Esophagus muscularis mucosa (tissue), 4 donors: ENCODE measurements around the gene KLF7. TPM values are rescaled to one million over a fixed set of nuclear protein-coding genes. Genes with fewer than 3 reads are reported as not detected.

Experiments
- DNase-seq: peaks from one replicate; pipeline ENCODE4 v3.0.0-alpha.2; 2017; ENCODE audit errors: extremely low spot score
- H3K27ac ChIP-seq, 4 donors: fragments of 200-600 bp; sonication (generic); replicated peaks in 1 of 4; 1 replicate in 3 of 4; 2 replicates in 1 of 4; pipeline ENCODE4 v1.5.1; 2016 to 2019; ENCODE audit warnings: mild to moderate bottlenecking in 1 of 4
- H3K27me3 ChIP-seq, 4 donors: fragments of 200-600 bp; sonication (generic); one replicate each; pipeline versions ENCODE4 v1.5.1 to v1.6.0; 2016 to 2019
- H3K36me3 ChIP-seq, 4 donors: fragments of 200-600 bp; sonication (generic); one replicate each; pipeline ENCODE4 v1.5.1; 2016 to 2019
- H3K4me1 ChIP-seq, 4 donors: fragments of 200-600 bp; sonication (generic); one replicate each; pipeline ENCODE4 v1.5.1; 2016 to 2019
- H3K4me3 ChIP-seq, 4 donors: fragments of 200-600 bp; sonication (generic); 1 replicate in 2 of 4; 2 replicates in 2 of 4; pipeline ENCODE4 v1.5.1; 2016 to 2019; ENCODE audit warnings: mild to moderate bottlenecking in 4 of 4, moderate library complexity in 1 of 4
- H3K9me3 ChIP-seq, 4 donors: fragments of 200-600 bp; sonication (generic); 1 replicate in 3 of 4; 2 replicates in 1 of 4; pipeline ENCODE4 v1.5.1; 2016 to 2019
- CTCF ChIP-seq, 3 experiments: fragments of 200-600 bp in 2 of 3; fragments of 450-650 bp in 1 of 3; sonication (generic) in 2 of 3; IDR thresholded peaks; one replicate each; pipeline ENCODE4 v1.5.1; 2017 to 2019; ENCODE audit warnings: antibody characterized with exemption in 3 of 3, mild to moderate bottlenecking in 2 of 3, moderate library complexity in 1 of 3
- EP300 ChIP-seq: sonication (generic); formaldehyde crosslinking; IDR thresholded peaks from one replicate; pipeline ENCODE4 v1.6.1; 2017; ENCODE audit warnings: antibody characterized with exemption
- POLR2A ChIP-seq: fragments of 450-650 bp; IDR thresholded peaks from one replicate; pipeline ENCODE4 v1.6.1; 2017; ENCODE audit warnings: antibody characterized with exemption, moderate library complexity, mild to moderate bottlenecking, low read depth
- POLR2AphosphoS5 ChIP-seq, 2 donors: sonication (generic); formaldehyde crosslinking; IDR thresholded peaks; one replicate each; pipeline ENCODE4 v1.6.1; 2017; ENCODE audit warnings: antibody characterized with exemption in 2 of 2
- WGBS: methylation state at CpG from one replicate; pipeline ENCODE4 v1.1.5; 2018; 5-methylcytosine and 5-hydroxymethylcytosine counted together
- intact Hi-C: fragments of 100-400 bp; cut with DNase I; formaldehyde crosslinking; loops from one replicate; pipeline ENCODE4 v1.15.1; 2023
- total RNA-seq, 4 donors: library from RNA; depleted of rRNA; stranded (reverse); fragments of >200 nt; gene quantifications; one replicate each; pipeline versions ENCODE4 v1.1.0 to v1.2.1, GENCODE V29; 2016

The KLF7 gene
- total RNA-seq, 4 donors from 2014 or later, result 25.3 to 47.4 (median 36.9) TPM

- Histone ChIP-seq H3K9me3 (no peaks in the 10 kb centered on the region), H3K4me3 (no peak overlapping the region), H3K27ac (no peak overlapping the region), H3K36me3 (no peaks in the 10 kb centered on the region), H3K4me1 (peaks cover 15 to 26% (median 20%) of the 10 kb centered on the region in 4 donors), H3K27me3 (no peaks in the 10 kb centered on the region)
- 68% methylated on average over 4 of the region's 4 CpGs for WGBS
- intact Hi-C loops, result loop anchor here (10.0 kb wide), 1 partner anchor 93 kb away; the partner anchor contains the start of gene KLF7
- TF ChIP-seq POLR2AphosphoS5 (IDR thresholded peaks at IDR 0.05) (no peak), CTCF (IDR thresholded peaks at IDR 0.05) (no peak), POLR2A (no peak), EP300 (no peak)
- DNase-seq, result no peak
Measured at GRCh38 chr2:207071820-207072219, 93.9 kb downstream of the KLF7 start.

DNA sequence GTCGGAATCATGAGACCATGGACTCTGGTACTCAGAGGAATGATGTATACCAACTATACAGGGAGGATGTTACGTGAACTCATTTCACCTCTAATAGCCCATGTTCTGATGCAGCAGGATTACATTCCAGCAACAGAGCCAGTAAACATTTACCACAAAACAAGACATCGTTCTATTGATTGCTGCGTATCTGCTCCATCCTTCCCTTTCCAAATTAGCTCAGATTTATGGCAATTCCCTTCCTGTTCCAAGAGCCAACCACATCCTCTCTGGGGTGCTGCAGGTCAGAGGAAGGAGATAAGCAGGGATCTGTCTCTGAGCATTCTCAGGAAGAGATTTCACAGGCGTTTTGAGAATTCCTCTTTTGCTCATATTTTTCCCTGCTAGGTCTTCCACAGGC is 98.3 kb downstream of the KLF7 start:
- WGBS, result 77% methylated on average over 5 of the region's 5 CpGs
- H3K27me3 ChIP-seq, result no peaks in the 10 kb centered on the region
- no peak overlapping the region for H3K4me3 ChIP-seq
- DNase-seq, result no peak
- no peak overlapping the region for H3K27ac ChIP-seq
- intact Hi-C loops, result no loop called here
- TF ChIP-seq CTCF (IDR thresholded peaks at IDR 0.05), result no peak
- TF ChIP-seq EP300, result no peak
- TF ChIP-seq POLR2A, result no peak
- TF ChIP-seq POLR2AphosphoS5 (IDR thresholded peaks at IDR 0.05), result no peak
- H3K36me3 ChIP-seq, result no peaks in the 10 kb centered on the region
- H3K4me1 ChIP-seq, result peaks cover 0 to 14% (median 7%) of the 10 kb centered on the region in 4 donors
- no peaks in the 10 kb centered on the region for H3K9me3 ChIP-seq

GRCh38 chr2:207066791-207067460 is 98.8 kb downstream of the KLF7 start:
- WGBS, result 49% methylated on average over 3 of the region's 3 CpGs
- Histone ChIP-seq H3K4me1 (peaks cover 0 to 14% (median 6%) of the 10 kb centered on the region in 4 donors), H3K9me3 (no peaks in the 10 kb centered on the region), H3K4me3 (no peak overlapping the region), H3K27me3 (no peaks in the 10 kb centered on the region), H3K27ac (no peak overlapping the region), H3K36me3 (no peaks in the 10 kb centered on the region)
- no peak for DNase-seq
- intact Hi-C loops, result no loop called here
- TF ChIP-seq POLR2AphosphoS5 (IDR thresholded peaks at IDR 0.05) (no peak), EP300 (no peak), POLR2A (no peak), CTCF (IDR thresholded peaks at IDR 0.05) (no peak)

DNA sequence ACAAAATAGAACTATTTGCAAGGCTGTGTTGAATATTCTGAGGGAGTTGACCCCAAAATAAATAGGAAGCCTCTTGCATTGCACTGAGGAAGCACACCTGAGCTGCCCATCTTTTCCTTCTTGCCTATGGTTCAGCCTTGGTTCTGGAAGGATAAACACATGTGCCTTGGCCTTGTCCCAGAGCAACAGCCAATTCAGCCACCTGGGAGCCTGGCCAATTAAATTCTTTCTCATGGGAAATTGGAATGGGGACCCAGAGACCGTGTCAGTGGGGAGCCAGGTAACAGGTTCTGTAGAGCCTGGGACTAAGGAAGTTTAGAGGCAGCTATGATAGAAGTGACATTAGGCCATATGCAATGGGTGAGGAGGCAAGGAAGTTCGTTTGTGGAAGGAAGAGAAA is 99.6 kb downstream of the KLF7 start:
- intact Hi-C loops, result no loop called here
- Histone ChIP-seq H3K4me1 (peaks cover 3 to 14% (median 8%) of the 10 kb centered on the region in 4 donors), H3K36me3 (no peaks in the 10 kb centered on the region), H3K4me3 (no peak overlapping the region), H3K27ac (no peak overlapping the region), H3K27me3 (no peaks in the 10 kb centered on the region), H3K9me3 (no peaks in the 10 kb centered on the region)
- WGBS, result 57% methylated on average over 2 of the region's 2 CpGs
- DNase-seq, result no peak
- TF ChIP-seq EP300 (no peak), CTCF (IDR thresholded peaks at IDR 0.05) (no peak), POLR2A (no peak), POLR2AphosphoS5 (IDR thresholded peaks at IDR 0.05) (no peak)
